Activated T-cell treated with anti-CD3 and anti-CD28 coated beads for 4 hours (primary cell): ENCODE results near the gene LIPC.

Experiments used
- DNase-seq: peaks from one replicate; pipeline ENCODE4 v3.0.0-alpha.2; 2020

Gene LIPC

DNA sequence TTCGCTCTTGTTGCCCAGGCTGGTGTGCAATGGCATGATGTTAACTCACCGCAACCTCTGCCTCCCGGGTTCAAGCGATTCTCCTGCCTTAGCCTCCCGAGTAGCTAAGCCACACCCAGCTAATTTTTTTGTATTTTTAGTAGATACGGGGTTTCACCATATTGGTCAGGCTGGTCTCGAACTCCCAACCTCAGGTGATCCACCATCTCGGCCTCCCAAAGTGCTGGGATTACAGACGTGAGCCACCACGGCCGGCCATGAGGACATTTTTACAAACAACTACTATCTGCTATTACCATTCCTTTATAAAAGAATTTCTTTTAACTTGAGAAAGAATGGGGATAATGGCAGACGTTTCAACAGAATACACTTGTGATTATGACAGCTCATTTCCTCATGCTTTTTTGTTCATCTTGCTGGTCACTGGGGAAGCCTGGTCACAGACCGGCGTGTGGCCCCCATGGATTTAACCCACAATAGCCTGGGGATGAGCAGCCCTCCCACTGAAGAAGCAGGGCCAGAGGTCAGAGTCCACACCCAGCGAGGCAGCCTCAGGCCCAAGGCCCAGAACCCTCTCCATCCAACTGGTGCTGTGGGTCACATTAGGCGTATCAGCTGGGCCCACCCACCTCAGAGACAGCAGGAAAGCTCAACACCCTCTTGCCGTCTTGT is 112.0 kb downstream of the LIPC start:
- DNase-seq, result no peak

DNA sequence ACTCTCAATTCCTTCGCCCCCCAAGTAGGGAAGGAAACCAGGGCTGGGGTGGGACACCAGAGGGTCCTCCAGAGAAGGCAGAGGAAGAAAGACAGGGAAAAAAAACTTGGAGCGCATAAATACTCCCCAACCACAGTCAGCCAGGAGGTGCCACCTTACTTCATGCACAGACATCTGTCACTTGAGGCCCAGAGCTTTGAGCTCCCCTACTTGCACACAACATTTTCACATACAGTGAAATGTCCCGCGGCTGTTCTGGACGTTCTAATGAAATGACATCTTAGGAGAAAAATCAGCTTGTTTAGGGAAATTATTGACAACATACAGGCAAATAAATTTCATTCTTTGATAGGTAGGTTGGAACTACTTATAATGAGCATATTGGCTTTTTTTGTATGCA is 113.0 kb downstream of the LIPC start:
- no peak for DNase-seq

DNA sequence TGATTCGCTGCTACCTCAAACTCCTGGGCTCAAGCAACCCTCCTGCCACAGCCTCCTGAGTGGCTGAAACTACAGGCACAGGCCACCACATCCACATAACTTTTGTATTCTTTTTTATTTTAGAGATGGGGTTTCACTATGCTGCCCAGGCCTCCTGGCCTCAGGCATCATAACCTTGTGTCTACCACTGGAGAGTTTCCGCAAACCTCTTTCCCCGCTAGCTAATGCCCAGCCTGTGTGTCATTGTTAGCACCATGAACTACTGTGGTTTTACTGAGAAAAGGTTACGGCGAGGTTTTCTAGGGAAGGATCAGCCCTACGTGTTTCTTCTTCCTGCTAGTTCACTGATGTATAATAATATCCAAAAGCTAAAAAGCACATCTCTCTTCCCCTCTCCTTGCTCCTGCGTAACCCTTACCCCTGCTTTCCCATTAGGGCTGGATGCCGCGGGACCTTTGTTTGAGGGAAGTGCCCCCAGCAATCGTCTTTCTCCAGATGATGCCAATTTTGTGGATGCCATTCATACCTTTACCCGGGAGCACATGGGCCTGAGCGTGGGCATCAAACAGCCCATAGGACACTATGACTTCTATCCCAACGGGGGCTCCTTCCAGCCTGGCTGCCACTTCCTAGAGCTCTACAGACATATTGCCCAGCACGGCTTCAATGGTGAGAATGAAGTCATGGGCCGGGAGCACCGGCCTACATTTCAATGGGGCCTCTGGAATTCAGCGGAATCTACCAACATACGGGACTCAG is 113.7 kb downstream of the LIPC start:
- peak; percentile 11 for DNase-seq

DNA sequence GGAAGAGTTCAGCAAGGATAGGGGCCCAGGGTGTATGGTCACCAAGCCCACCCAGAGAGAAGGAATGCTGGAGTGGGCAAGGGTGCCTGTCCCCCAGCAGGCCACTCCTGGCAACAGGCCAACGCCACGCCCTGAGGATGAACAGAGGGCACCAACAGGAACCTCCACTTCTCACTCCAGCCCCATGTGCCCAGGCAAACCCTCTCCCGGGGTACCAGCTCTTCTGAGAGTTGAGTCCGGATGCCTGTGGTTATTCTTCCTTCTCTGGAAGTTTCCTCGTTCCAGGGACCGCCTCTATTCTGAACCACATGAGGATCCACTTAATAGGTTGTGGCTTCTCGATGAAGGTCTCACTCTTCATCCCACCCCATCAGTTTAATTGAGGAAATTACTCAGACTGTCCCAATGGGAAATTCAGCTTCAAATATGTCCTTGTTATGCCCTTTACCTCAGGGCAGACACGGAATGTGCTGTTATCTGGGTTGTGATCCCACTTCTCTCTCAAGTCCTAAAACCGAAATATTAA is 114.3 kb downstream of the LIPC start:
- no peak for DNase-seq

DNA sequence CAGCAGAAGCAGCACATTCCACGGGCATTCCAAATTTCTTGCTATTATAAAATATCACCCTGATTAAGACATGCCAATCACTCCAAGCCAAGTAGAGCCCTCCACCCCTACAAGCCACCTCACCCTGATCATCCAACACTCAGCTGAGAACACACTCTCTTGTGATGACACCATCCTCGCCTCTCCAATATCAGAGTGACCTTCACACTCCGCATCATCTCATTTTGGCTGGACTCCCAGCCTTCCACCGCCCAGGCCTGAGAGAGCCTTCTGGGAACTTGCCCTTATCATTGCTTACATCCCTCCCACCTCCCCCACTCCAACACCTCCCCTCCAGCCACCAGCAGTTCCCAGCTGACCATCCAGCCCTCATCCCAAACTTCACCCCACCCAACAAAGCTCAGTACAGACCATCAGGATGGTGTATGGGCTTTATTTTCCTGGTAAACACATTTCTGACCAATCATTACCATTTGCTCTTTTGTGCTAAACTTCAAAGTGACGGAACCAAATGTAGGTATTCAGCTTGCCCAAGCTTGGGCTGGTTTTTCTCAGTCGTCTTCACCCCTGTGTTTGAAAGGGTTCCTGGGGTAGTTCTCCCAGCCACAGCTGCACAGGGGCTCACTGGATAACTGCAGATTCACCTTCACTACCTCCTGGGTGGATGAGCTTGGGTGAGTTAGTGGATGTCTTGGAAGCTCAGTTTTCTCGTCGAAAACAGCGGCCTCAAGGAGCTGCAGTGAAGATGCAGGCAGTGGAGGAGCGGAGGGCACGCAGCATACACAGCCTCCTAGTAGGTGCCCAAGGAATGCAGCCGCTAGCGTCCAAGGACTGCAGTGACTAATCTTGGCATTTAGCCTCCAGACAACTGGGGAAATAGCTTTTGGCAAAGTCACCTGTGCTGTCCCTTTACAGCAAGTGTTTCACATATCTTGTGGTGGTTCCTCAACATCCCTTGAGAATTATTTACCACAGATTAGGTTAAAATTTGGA is 115.1 kb downstream of the LIPC start:
- no peak for DNase-seq

DNA sequence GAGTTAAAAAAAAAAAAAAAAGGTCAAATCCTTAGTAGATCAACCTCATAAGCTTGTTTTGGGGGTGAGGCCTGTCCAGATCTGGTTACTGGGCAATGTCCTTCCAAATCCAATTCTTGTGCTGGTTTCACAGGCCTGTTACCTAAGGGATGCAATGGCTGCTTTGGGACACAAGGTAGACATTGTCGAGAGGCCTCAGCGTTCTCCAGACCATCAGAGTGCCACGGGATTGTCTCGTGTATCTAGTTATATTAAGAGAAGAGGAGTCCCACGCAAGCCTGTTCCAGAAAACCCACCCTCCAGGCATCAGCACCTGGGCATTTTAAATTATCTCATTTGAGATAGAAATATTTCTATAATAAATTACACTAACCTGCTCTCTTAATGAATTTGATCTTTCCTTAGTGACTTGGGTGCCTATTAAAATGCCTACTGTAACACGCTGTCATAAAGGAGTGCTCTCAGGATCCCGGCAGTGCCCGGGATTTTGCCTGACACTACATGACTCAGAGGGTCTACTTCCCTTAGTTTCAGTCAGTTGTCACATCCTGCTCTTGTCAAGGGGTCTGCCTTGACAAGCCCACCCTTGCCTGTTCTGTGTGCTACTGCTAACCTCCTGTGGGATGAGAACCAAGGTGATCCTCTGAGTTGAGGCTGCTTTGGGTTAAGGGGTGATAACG is 116.0 kb downstream of the LIPC start:
- no peak for DNase-seq

DNA sequence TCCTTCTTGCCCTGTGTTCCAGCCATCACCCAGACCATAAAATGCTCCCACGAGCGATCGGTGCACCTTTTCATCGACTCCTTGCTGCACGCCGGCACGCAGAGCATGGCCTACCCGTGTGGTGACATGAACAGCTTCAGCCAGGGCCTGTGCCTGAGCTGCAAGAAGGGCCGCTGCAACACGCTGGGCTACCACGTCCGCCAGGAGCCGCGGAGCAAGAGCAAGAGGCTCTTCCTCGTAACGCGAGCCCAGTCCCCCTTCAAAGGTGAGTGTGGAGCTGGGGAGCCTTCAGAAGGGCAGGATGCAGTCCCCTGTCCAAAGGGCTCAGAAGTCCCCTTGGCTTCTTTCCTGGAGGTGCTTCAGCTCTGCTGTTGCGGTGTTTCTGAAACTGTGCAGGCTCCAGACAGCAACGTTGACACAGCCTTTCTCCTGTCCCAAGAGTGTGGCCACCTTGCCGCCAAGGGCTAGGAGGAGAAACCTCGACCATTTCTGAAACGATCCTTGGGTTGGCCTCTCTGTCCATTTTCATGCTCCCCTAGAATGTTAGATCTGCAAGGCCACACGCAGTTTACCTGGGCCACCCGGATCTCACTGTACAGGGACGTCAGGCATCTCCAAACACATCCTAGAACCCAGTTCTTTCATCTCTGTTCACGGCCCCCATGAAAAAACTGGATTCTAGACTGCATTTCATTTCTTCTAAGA is 116.7 kb downstream of the LIPC start:
- no peak for DNase-seq

DNA sequence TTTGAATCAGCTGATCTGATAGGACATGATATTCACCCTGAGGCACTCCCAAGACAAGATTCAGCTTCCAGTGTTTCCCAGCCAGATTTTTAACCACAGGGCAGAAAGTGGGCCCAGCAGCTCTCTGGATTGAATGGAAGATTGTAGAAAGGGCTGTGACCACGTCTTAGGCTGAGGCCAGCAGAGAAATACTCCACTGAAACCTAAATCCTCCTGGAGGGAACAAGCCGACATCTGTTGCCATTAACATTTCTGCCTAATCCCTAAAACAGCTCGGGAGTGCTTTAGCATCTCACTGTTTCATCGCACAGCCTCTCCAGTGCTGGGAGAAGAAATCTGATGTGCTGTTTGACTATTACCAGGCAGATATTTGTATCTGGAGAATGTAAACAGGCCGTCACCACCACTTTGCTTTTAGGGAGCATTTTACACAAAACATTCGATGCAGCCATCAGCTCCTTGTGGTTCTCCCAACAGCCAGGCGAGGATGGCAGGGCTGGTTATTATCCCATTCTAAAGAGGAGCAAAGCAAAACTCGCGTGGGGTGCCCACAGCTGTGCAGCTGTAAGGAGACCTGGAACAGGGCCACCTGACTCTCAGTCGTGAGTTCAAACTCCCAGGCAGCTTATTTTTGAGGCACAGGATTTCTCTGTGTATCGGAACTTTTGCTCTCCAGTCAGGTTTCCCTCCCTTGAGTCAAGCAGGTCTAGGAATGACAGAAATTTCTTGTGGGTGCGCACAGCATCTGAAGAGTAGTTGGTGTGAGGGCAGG is 117.4 kb downstream of the LIPC start:
- DNase-seq, result no peak

DNA sequence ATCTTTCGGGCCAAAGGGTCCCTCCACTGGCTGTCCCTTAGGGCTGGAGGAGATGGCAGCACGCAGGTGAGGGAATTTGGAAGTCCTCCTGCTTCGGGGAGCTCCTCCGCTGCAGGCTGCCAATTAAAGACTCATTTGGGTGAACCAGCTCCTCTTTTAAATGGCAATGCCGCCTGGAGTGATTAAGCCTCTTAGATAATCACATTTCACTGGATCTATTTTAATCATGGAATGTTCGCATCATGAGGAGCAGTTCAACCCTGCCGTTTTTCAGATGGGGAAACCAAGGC is 117.9 kb downstream of the LIPC start:
- DNase-seq, result no peak

DNA sequence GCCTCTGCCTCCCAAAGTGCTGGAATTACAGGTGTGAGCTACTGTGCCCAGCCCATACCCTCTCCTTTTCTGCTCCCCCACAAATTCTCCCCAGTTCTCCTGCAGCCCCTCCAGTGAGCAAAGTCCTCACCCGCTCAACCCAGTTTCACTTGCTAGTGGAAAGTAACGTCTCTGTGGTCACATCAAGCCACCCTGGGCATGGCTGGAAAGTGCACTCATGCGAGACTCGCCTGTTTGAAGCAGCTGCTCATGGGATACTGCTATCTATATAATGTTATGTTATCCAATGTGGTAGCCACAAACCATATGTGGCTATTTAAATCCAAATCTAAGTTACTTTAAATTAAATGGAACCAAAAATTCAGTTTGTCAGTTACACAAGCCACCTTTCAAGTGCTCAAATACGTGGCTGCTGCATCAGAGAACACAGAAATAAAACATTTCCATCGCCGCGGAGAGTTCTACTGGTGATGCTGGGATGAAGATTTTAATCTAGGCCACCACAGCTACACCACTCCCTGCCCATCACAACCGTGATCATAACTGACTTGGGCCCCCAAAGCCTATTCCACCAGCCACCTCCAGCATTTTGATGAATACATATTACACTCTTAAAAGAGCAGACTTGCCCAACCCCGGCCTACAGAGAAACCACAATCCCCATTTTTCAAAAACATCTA is 119.4 kb downstream of the LIPC start:
- no peak for DNase-seq

DNA sequence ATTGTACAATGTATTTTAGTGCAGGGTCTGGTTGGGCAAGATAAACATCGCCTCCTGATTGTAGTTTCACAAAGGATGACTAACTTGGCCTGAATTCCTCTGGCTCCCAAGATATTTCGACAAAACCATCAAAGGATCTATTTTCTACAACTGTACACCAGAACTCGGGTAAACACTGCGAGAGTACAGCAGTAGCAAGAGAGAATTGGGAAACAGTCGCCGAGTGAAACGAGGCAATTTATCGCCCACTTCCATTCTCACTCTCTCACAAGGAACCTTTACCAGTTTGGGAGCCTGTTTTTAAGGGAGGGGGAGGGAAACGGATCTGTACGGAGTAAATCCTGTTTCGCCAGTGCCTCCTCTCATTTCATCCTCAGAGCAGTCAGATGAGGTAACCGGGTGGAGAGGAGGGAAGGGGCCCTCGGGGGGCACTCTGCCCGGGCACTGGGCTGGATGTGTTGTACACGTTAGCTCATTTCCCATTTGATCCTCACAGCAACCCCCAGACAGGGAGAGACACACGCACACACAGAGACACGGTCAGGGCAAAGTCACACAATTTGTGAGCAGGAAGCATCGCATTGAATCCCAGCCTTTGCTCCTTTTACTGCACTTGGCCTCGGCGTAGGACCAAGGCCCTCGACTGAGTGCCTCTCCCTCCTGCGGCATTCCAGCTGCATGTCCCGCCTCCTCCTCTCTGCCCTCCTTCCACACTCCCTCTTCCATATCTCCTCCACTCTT is 120.1 kb downstream of the LIPC start:
- DNase-seq, result no peak

DNA sequence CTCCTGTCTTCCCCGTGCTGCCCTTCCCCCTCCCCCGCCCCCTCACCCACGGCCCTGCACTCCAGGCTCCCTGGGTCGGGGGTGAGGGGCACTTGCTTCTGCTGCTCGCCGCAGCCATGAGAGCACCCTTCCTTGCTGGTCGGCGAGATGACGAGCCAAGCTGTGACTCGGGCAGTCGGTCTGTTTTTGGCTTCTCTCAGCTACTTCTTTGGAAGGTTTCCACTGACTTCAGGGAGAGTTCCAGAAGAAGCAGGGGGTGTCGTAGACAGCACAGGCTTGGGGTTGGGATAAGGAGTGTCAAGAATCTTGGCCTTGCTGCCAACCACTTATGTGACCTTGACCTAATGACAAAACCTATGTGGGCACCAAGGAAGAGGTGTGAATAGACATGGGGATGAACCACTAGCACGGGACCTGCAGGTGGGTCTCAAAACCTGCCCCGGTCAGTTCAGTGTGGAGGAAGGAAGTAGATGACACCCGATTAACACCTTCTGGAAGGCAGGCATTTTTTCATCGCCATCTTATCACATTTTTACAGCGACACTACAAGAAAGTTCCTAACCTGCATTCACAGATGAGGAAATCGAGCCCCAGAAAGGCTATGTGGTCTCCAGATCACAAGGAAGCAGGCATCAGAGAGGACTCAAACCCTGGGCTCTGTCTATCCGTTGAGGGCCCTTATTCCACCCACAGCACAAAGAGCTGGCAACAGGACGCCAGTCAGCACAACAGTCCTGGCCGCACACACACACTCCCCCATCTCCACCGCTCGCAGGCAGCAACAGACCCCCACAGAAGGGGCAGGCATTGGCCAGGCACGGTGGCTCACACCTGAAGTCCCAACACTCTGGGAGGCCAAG is 120.9 kb downstream of the LIPC start:
- DNase-seq, result no peak

DNA sequence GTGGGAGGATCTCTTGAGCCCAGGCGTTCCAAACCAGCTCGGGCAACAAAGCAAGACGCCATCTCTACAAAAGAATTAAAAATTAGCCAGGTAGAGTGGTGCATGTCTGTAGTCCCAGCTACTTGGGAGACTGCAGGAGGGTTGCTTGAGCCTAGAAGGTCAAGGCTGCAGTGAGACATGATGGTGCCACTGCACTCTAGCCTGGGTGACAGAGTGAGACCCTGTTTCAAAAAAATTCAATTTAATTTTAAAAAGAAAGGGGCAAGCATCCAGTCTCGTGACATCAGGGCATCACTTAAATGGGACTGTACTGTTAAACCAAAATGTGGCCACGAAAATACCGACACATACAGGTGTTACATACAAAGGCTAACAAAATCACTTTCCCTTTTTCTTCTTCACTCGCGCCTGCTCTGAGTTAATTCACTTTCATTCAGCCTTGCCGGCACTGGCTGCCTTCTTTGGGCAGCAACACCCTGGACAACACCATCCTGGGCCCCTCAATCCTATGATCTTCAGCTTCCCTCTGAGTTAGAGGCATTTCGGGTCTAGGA is 121.7 kb downstream of the LIPC start:
- no peak for DNase-seq

DNA sequence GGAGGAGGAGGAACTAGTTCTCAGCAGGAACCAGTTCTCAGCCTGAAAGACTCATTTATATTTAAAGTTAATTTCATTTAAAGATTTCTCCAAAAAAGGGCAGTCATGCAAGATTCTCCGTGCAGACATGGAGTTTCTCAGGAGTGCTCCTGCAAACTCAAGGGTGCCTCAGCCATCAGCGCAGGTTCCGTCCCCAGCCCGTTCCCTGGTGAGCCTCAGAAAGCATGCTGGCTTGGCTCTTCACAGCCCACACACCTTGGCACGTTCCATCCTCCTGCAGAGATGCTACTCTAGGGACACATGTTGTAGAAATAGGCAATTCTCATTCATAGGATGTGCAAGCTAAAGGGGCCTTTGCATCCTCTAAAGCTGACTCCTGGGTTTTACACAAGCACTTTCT is 123.0 kb downstream of the LIPC start:
- DNase-seq, result no peak

DNA sequence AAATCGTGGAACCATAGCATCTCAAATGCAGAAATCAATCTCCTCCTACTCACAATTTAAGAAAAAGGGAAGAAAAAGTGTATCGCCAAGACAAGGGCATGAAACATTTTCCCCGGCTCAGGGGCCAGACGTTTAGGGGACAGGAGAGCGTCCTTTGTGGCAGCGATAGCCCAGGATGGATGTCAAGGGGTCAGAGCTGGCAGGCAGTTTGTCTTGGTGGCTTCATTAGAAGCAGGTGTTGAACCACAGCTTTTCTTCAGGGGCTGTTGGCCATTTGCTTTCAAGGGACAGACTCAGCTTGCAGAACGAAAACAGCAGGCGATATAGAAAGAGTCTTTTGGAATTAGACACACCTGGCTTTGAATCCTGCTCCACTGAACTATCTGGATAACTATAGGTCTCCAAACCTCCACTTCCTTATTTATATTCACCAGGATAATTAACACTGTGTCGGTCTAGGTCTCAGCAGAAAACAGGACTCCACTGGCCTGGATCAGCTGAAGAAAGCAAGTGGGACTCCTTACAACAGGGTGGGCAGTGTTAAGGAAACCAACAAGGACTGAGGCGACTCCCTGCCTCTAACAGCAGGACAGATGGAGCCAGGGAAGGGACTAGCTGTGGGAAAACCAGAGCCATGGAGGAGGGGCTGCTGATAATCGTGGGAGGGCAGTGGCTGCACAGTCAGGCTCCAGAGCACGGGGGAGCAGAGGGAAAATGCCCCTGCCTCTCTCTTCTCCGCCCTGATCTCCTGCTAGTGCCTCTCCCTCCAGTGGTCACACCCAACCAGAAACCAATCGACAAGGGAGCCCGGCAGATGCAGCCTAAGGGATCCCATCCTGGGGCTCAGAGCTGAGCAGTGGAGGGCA is 123.6 kb downstream of the LIPC start:
- no peak for DNase-seq

DNA sequence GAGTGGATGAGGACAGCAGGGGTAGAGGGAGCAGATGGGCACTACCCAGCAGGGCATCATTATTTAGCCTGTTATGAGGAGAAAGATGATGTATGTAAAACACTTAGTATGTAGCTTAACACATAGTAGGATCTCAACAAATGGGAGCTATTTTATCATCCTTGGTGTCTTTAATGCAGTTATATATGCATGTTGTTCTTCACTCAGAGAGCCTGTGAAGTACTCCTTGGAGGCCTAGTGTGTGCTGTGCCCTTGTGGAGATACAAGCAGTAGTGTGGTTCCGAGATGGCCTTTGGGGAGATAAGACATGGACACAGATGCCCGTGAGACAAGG is 124.2 kb downstream of the LIPC start:
- DNase-seq, result no peak

DNA sequence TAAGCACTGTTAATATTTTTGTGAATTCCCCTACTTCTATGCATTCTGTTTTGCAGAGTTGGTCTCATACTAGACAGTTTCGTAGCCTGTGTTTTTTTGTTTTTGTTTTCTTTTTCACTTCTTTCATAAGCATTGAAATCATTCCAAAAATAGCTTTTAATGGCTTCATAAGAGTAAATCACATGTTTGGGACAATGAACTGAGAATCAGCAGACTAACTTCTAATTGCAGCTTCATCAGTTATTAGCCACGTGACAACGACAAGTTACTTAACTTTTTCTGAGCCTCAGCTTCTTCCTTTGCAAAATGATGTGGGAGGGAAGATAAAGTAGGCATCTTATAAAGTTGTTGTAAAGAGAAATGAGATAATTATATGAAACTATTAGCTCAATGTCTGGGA is 124.8 kb downstream of the LIPC start:
- no peak for DNase-seq

DNA sequence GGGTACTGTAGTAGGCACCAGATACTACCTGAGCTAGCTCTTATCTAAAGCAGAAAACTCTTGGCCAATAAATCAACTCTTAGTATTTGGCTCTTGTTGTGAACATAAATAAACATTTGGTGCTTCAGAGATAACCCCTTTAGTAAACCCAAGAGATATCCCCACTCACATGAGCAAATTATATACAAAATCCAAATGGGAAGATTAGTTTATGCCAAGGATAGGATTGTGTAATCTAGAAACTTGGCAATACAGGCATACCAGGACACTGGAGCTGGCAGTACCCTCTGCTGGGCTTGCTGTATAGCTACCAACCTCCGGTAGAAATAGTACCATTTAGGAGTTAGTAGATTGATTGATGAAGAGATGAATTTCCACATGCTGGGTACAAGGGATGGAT is 127.0 kb downstream of the LIPC start:
- no peak for DNase-seq
